Measurements from ENCODE around the gene ATP5PB.

- TF ChIP-seq CTCF (IDR thresholded peaks at IDR 0.05; ENCODE audit: borderline replicate concordance, extremely low read depth, low read length, poor library complexity, severe bottlenecking): no peak
- no peak for TF ChIP-seq EZH2 (IDR thresholded peaks at IDR 0.05; ENCODE audit: borderline replicate concordance, low read depth, low read length, severe bottlenecking)
Measured at GRCh38 chr1:111471012-111471411, 21.7 kb downstream of the ATP5PB start.
